GM06990 (cell line): ENCODE results near the gene SERINC3.

ENCODE experiments used
- DNase-seq: peaks from one replicate; pipeline ENCODE4 v3.0.0-alpha.2; 2011; ENCODE audit not compliant: insufficient read length; ENCODE audit errors: extremely low read depth
- H3K27me3 ChIP-seq: replicated peaks from 2 replicates; pipeline ENCODE4 v1.6.0; 2011; ENCODE audit warnings: low read length; ENCODE audit not compliant: control insufficient read depth, insufficient read depth
- H3K36me3 ChIP-seq: 2 replicates; pipeline ENCODE4 v1.5.1; 2011; ENCODE audit warnings: low read length; ENCODE audit not compliant: control insufficient read depth, insufficient read depth
- H3K4me3 ChIP-seq: replicated peaks from 2 replicates; pipeline ENCODE4 v1.5.1; 2011; ENCODE audit warnings: low read depth, mild to moderate bottlenecking, control low read depth, low read length
- TF ChIP-seq, protein P1 (sequence below): IDR thresholded peaks from 2 replicates; pipeline ENCODE4 v1.5.1; 2011; ENCODE audit warnings: low read length, control low read depth, mild to moderate bottlenecking, inconsistent platforms; ENCODE audit not compliant: insufficient read depth, poor library complexity, severe bottlenecking

SERINC3 gene

DNA sequence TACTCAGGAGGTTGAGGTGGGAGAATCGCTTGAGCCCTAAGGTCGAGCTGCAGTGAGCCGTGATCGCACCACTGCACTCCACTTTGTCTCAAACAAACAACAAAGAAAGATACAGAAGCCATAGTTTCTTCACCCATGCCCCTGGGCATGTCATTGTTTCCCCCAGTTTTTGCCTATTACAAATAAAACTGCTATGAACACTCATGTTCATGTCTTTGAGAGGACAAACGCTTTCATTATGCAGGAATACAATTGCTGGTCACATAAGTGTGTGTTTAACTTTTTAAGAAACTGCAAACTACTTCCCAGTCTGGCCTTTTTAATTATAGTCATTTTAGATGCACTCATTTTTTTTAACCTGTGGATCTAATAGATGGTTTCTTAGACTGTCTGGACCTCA is 58.4 kb downstream of the SERINC3 start:
- DNase-seq = no peak
- Histone ChIP-seq H3K27me3 (no peaks in the 10 kb centered on the region; the same call in none of the 2 replicates), H3K36me3 (no peaks in the 10 kb centered on the region), H3K4me3 (no peak overlapping the region)
- TF ChIP-seq, protein P1, sequence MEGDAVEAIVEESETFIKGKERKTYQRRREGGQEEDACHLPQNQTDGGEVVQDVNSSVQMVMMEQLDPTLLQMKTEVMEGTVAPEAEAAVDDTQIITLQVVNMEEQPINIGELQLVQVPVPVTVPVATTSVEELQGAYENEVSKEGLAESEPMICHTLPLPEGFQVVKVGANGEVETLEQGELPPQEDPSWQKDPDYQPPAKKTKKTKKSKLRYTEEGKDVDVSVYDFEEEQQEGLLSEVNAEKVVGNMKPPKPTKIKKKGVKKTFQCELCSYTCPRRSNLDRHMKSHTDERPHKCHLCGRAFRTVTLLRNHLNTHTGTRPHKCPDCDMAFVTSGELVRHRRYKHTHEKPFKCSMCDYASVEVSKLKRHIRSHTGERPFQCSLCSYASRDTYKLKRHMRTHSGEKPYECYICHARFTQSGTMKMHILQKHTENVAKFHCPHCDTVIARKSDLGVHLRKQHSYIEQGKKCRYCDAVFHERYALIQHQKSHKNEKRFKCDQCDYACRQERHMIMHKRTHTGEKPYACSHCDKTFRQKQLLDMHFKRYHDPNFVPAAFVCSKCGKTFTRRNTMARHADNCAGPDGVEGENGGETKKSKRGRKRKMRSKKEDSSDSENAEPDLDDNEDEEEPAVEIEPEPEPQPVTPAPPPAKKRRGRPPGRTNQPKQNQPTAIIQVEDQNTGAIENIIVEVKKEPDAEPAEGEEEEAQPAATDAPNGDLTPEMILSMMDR = no peak

DNA sequence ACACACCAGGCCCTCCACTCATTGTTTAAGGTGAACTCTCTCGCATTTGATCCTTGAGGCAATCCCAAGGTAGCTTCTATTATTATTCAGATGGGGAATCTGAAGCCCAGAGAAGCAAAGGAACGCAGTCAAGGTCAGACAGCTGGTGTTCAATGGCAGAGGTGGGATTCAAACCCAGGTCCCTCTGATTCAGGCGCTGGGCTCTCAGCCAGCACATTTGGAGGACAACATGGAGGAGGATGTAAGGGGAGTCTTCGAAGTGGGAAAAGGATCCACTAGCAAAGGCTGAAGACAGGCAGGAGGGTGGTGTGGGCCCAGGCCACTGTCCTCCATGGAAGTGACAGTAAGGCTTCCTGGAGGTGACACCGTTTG is 60.1 kb downstream of the SERINC3 start:
- TF ChIP-seq, protein P1 = no peak
- Histone ChIP-seq H3K4me3 (no peak overlapping the region), H3K36me3 (no peaks in the 10 kb centered on the region), H3K27me3 (no peaks in the 10 kb centered on the region; the same call in none of the 2 replicates)
- no peak for DNase-seq

- DNase-seq = no peak
- Histone ChIP-seq H3K27me3 (no peaks in the 10 kb centered on the region; the same call in none of the 2 replicates), H3K4me3 (no peak overlapping the region), H3K36me3 (no peaks in the 10 kb centered on the region)
- TF ChIP-seq, protein P1 = no peak
Observed at GRCh38 chr20:44461142-44461802, 60.6 kb downstream of the SERINC3 start.

GRCh38 chr20:44460795-44461141 is 61.1 kb downstream of the SERINC3 start:
- Histone ChIP-seq H3K36me3 (no peaks in the 10 kb centered on the region), H3K27me3 (no peaks in the 10 kb centered on the region; the same call in none of the 2 replicates), H3K4me3 (no peak overlapping the region)
- TF ChIP-seq, protein P1 = peak; percentile 44
- no peak for DNase-seq

DNA sequence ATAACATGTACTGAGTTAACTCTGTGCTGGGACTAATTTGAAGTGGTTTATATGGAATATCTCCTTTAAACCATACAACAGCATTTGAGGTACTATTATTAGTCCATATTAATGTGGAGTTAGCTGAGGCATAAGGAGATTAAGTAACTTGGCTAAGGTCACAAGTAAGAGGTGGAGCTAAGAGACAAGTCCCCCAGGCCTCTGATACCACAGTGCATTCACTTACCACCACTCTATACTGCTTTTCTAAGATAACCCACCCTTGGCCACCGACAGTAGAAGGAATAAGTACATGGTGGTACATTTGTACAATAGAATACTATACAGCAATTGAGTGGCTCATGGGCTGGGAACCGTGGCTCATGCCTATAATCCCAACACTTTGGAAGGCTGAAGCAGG is 62.6 kb downstream of the SERINC3 start:
- no peaks in the 10 kb centered on the region for H3K36me3 ChIP-seq
- no peak for DNase-seq
- H3K27me3 ChIP-seq = no peaks in the 10 kb centered on the region; the same call in 1 of the 2 replicates
- no peak overlapping the region for H3K4me3 ChIP-seq
- TF ChIP-seq, protein P1 = no peak

DNA sequence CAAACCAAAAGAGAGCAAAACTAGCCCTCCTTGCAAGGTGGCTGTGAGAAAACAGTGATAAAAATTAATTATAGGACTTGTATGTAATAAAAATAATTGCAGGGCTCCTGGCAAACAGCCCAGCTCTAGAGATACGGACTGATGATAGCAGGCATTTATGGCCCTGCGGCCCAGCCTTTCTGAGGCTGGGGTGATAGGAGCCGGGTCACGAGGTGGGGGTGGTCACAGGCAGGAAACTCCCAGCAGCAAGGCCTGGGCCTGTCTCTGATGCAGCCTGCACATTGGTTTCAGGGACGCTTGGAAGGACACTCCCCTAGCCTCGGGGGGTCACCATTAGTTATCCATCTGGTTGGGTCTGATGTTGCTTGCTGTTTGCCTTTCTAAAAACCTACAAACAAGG is 64.9 kb downstream of the SERINC3 start:
- DNase-seq = no peak
- Histone ChIP-seq H3K4me3 (no peak overlapping the region), H3K36me3 (no peaks in the 10 kb centered on the region), H3K27me3 (no peaks in the 10 kb centered on the region; the same call in 1 of the 2 replicates)
- TF ChIP-seq, protein P1 = no peak
